Liver (tissue), 9 donors: ENCODE data around the gene WFIKKN2. TPM values are rescaled to one million over a fixed set of nuclear protein-coding genes. Genes with fewer than 3 reads are reported as not detected.

ENCODE experiments used
- DNase-seq: peaks from one replicate; pipeline ENCODE4 v3.0.0-alpha.2; 2017; ENCODE audit warnings: low spot score
- H3K27ac ChIP-seq, 2 donors: one replicate each; pipeline ENCODE4 v1.7.0; 2013; ENCODE audit warnings: inconsistent platforms in 2 of 2, low read length in 2 of 2, control low read depth in 1 of 2, low read depth in 1 of 2, mild to moderate bottlenecking in 1 of 2
- H3K27me3 ChIP-seq, 4 donors: one replicate each; pipeline versions ENCODE4 v1.6.1 to v1.7.0; 2013; ENCODE audit warnings: low read length in 3 of 4, inconsistent platforms in 1 of 4, mild to moderate bottlenecking in 1 of 4, moderate library complexity in 1 of 4; ENCODE audit not compliant: control insufficient read depth in 4 of 4, insufficient read depth in 4 of 4
- H3K36me3 ChIP-seq, 4 donors: one replicate each; pipeline versions ENCODE4 v1.6.1 to v1.7.0; 2013; ENCODE audit warnings: low read length in 3 of 4, mild to moderate bottlenecking in 3 of 4, low read depth in 1 of 4, moderate library complexity in 1 of 4; ENCODE audit not compliant: control insufficient read depth in 4 of 4, insufficient read depth in 3 of 4
- H3K4me1 ChIP-seq, 4 donors: one replicate each; pipeline versions ENCODE4 v1.6.1 to v1.7.0; 2013; ENCODE audit warnings: low read length in 3 of 4, mild to moderate bottlenecking in 3 of 4, moderate library complexity in 1 of 4; ENCODE audit not compliant: control insufficient read depth in 4 of 4, insufficient read depth in 4 of 4
- H3K4me3 ChIP-seq, 3 donors: one replicate each; pipeline versions ENCODE4 v1.6.1 to v1.7.0; 2013; ENCODE audit warnings: low read length in 3 of 3, control low read depth in 1 of 3, low read depth in 1 of 3, mild to moderate bottlenecking in 1 of 3
- H3K9ac ChIP-seq, 2 donors: one replicate each; pipeline ENCODE4 v1.7.0; 2013; ENCODE audit warnings: low read length in 2 of 2, mild to moderate bottlenecking in 2 of 2, moderate library complexity in 2 of 2, control low read depth in 1 of 2, low read depth in 1 of 2
- H3K9me3 ChIP-seq, 4 donors: one replicate each; pipeline versions ENCODE4 v1.6.1 to v1.7.0; 2013; ENCODE audit warnings: low read length in 3 of 4; ENCODE audit not compliant: control insufficient read depth in 4 of 4
- CTCF ChIP-seq: fragments of 150-350 bp; IDR thresholded peaks from 2 replicates; pipeline ENCODE4 v1.5.1; 2017; ENCODE audit warnings: improper control_type of control experiment, low read depth, low read length; ENCODE audit not compliant: missing input control
- EGR1 ChIP-seq, 2 donors: IDR thresholded peaks; 2 replicates each; pipeline ENCODE4 v1.6.1; 2016 to 2018; ENCODE audit warnings: antibody characterized with exemption in 2 of 2, low read depth in 2 of 2
- FOXA1 ChIP-seq: IDR thresholded peaks from 2 replicates; pipeline ENCODE4 v1.6.1; 2016; ENCODE audit warnings: antibody characterized with exemption
- HNF4A ChIP-seq, 2 donors: conservative IDR thresholded peaks; 2 replicates each; pipeline ENCODE4 v1.6.1; 2016; ENCODE audit warnings: antibody characterized with exemption in 2 of 2, mild to moderate bottlenecking in 2 of 2
- JUND ChIP-seq, 2 donors: IDR thresholded peaks; 2 replicates each; pipeline ENCODE4 v1.6.1; 2016; ENCODE audit warnings: antibody characterized with exemption in 2 of 2
- RAD21 ChIP-seq, 2 donors: IDR thresholded peaks; 2 replicates each; pipeline ENCODE4 v1.6.1; 2016; ENCODE audit warnings: antibody characterized with exemption in 2 of 2, mild to moderate bottlenecking in 2 of 2
- REST ChIP-seq: IDR thresholded peaks from 2 replicates; pipeline ENCODE4 v1.6.1; 2016; ENCODE audit warnings: antibody characterized with exemption, mild to moderate bottlenecking
- RXRA ChIP-seq, 2 donors: IDR thresholded peaks; 2 replicates each; pipeline ENCODE4 v1.6.1; 2017 to 2018; ENCODE audit warnings: antibody characterized with exemption in 2 of 2, mild to moderate bottlenecking in 1 of 2
- SP1 ChIP-seq: IDR thresholded peaks from 2 replicates; pipeline ENCODE4 v1.6.1; 2018; ENCODE audit warnings: antibody characterized with exemption, mild to moderate bottlenecking
- TAF1 ChIP-seq: conservative IDR thresholded peaks from 2 replicates; pipeline ENCODE4 v1.6.1; 2016; ENCODE audit warnings: antibody characterized with exemption, mild to moderate bottlenecking
- ZBTB33 ChIP-seq: IDR thresholded peaks from 2 replicates; pipeline ENCODE4 v1.6.1; 2016; ENCODE audit warnings: antibody characterized with exemption
- WGBS: extraction: QIAGEN DNeasy Blood & Tissue Kit; methylation state at CpG from one replicate; pipeline ENCODE4 v1.1.7; 2013; 5-methylcytosine and 5-hydroxymethylcytosine counted together
- polyA plus RNA-seq, 2 donors: library from polyadenylated mRNA; stranded (reverse) in 1 of 2; unstranded in 1 of 2; fragments of 200-250 nt in 1 of 2; fragments of >200 nt in 1 of 2; fragmentation: Nextera tagmentation in 1 of 2; extraction: Ambion mirVana in 1 of 2; gene quantifications; one replicate each; pipeline versions ENCODE4 v1.2.1 to v1.2.3, GENCODE V29; 2013 to 2015
- total RNA-seq, 2 donors: library from RNA; depleted of rRNA; stranded (reverse); fragments of >200 nt; gene quantifications; one replicate each; pipeline ENCODE4 v1.2.3, GENCODE V29; 2014
- donor health status: healthy.
- donor health status: healthy.
- donor health status: healthy.
- donor health status: healthy.
- donor health status: healthy.

Gene WFIKKN2
- total and polyA plus RNA-seq, 4 donors, result 0.02 to 0.19 (median 0.07) TPM; not detected in 1

GRCh38 chr17:50843150-50843905 lies 7.9 kb downstream of the WFIKKN2 start:
- H3K27me3 ChIP-seq, result no peaks in the 10 kb centered on the region
- WGBS, result 89% methylated on average over 16 of the region's 16 CpGs
- no peak for DNase-seq
- no peak overlapping the region for H3K4me3 ChIP-seq
- H3K4me1 ChIP-seq, result no peaks in the 10 kb centered on the region
- no peaks in the 10 kb centered on the region for H3K9me3 ChIP-seq
- TF ChIP-seq REST, result no peak
- no peak for TF ChIP-seq JUND (IDR thresholded peaks at IDR 0.05)
- no peak for TF ChIP-seq FOXA1
- no peak for TF ChIP-seq HNF4A (conservative IDR thresholded peaks at IDR 0.05)
- TF ChIP-seq RXRA (IDR thresholded peaks at IDR 0.05), result no peak
- no peak for TF ChIP-seq CTCF
- H3K9ac ChIP-seq, result no peak overlapping the region
- H3K27ac ChIP-seq, result no peak overlapping the region
- no peaks in the 10 kb centered on the region for H3K36me3 ChIP-seq

- WGBS, result 92% methylated on average over 14 of the region's 14 CpGs
- TF ChIP-seq ZBTB33 (no peak), FOXA1 (no peak), RAD21 (IDR thresholded peaks at IDR 0.05) (no peak), EGR1 (IDR thresholded peaks at IDR 0.05; ENCODE audit: low read depth in 2 of 2) (no peak), HNF4A (conservative IDR thresholded peaks at IDR 0.05) (no peak), SP1 (no peak), TAF1 (no peak)
- H3K9ac ChIP-seq, result no peak overlapping the region
- no peaks in the 10 kb centered on the region for H3K4me1 ChIP-seq
- H3K4me3 ChIP-seq, result no peak overlapping the region
- H3K36me3 ChIP-seq, result no peaks in the 10 kb centered on the region
- H3K27me3 ChIP-seq, result no peaks in the 10 kb centered on the region
- H3K27ac ChIP-seq, result no peak overlapping the region
- no peaks in the 10 kb centered on the region for H3K9me3 ChIP-seq
- no peak for DNase-seq
Measured at GRCh38 chr17:50844117-50844700, 8.8 kb downstream of the WFIKKN2 start.
